GM03348 (cell line): ENCODE results near the gene PTPN22.

ENCODE experiments used
- DNase-seq: peaks from one replicate; pipeline ENCODE4 v3.0.0; 2012; ENCODE audit warnings: low spot score

The PTPN22 gene

GRCh38 chr1:113887402-113888175 is 16.1 kb upstream of the PTPN22 start, which contains the start of gene BCL2L15:
Gene BCL2L15, minus strand, starts transcription at chr1:113887581. Its CDS starts 206 bp downstream, at chr1:113887375.
- no peak for DNase-seq

GRCh38 chr1:113886417-113887401 is 15.2 kb upstream of the PTPN22 start:
- DNase-seq, result no peak

DNA sequence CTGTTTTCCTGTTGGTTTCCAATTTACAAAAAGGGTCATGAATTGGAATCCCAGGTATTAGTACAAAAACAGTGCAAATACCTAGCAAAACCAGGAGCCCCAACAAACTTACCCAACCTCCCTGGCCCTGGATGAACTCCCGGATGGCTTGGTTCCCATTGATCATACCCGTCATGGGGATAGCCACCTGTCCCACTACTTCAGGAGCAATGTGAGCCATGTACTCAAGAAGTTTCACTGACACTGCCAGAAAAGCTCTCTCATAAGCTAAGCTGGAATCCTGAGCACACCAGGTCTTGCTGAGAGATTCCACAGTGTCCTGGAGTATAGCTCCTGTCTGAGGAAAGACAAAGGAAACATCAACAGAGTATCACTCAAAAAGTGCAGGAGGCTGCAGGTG is 10.1 kb upstream of the PTPN22 start:
- no peak for DNase-seq

DNA sequence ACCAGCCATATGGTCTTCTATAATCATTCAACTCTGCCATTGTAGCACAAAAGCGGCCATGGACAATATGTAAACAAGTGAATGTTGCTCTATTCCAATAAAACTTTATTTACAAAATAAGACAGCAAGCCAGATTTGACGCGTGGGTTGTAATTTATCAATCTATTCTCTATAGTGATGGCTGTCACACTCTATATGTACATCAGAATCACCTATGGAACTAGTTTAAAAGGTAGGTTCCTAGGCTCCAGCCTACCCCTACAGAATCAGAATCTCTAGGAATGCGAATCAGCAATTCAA is 8.2 kb upstream of the PTPN22 start:
- no peak for DNase-seq

DNA sequence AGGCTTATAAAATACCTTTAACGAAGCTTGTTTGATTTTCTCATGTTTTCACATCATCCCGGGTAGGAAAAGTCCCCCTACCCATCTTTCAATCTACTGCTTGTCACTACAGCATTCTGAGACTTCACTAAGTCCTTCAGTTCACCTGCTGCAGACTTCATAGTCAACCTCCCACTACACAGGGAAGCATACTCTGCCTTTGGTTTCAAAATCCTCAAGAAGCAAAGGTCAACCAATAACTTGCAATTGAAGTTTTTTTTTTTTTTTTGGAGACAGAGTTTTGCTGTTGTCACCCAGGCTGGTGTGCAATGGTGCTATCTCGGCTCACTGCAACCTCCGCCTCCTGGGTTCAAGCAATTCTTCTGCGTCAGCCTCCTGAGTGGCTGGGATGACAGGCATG is 4.7 kb upstream of the PTPN22 start:
- DNase-seq, result no peak

DNA sequence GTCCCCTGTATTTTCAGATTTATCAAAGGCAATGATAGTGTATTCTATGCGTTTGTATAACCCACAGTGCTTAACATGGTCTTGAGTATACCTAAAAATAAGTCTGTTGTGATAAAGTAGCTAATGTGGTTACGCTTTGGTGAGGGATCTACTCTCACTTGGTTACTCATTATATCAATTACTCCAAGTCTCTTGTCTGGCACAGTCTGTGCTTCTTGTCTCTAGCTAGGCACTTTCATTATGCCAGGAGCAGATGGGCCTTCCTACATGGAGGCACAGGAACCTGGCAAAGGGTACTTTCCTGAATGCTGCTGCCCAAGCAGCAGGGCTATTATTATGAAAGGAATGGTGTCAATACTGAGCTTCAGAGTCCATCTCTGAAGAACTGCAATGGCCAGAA is 4.2 kb upstream of the PTPN22 start:
- DNase-seq, result no peak

- DNase-seq, result no peak
Measured at GRCh38 chr1:113874012-113874879, 2.7 kb upstream of the PTPN22 start.

DNA sequence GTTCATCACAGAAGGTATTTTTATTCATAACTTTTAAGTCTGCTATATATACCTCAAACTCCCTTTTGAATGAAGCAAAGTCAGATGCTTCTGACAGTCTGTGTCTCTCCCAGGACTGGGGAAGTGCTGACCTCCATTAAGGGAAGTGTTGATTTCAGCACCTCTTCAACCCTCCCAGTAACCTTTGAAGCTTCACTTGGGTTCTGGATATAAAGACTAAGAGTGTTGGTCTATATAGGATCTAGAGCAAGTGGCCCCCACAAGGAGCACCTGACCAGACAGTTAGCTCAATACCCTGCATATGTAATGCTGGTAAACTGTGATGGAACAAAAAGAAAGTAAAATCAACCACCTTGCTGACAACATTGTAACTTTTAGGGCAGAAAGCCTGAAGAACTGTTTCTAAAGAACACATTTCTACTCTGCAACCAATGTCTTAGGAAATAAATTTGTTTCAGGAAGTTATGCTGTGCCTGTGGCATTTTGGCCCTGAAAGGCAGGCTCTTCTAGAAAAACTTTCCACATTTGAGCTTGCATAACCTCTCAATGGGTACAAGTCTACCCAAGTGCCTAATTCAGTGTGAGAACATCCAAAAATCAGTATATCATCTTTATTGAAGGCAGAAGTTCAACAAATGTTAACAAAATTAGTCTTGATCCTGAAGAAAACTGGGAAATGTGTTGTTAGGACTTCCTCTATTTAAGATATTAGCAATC is 865 bp upstream of the PTPN22 start:
- no peak for DNase-seq

DNA sequence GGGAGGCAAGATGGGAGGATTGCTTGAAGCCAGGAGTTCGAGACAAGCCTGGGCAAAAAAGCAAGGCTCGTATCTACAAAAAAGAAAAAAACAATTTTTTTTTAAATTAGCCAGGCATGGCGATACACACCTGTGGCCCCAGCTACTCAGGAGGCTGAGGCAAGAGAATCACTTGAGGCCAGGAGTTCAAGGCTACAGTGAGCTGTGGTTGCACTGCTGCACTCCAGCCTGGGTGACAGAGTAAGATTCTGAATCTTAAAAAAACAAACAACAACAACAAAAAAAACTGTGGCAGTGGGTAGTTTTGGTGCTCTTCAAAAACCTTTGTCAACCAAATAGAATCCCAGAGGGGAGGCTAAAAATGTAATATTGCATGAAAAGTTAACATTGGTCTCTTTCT is 734 bp downstream of the PTPN22 start:
- DNase-seq, result no peak

DNA sequence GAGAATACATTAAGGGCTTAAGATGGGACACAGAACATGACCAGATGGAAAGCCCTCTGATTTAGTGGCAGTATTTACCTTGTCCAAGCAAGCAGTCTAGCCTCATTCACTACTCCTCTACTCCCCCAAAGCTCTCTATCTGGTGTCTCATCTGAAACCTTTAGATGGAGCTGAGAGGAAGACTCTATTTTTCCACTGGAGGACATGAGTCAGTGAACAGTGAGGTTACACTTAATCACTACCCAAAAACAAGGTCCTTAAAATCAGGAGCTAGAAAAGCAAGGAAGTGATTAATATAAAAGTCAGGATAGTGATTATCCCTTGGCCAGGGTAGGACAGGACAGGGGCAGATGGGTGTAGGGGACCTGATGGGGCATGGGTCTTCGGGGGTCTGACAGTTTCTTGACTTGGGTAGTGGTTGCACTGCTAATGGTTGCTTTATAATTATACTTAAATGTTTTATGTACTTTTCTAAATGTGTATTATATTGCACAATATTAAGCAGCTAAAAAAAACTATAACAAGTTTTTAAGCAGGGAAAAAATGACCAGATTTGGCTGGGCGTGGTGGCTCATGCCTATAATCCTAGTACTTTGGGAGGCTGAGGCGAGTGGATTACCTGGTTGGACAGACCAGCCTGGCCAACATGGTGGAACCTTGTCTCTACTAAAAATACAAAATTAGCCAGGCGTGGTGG is 3.0 kb downstream of the PTPN22 start:
- peak; percentile 41 for DNase-seq

GRCh38 chr1:113861641-113862040 is 9.9 kb downstream of the PTPN22 start:
- DNase-seq, result no peak

GRCh38 chr1:113860891-113861290 is 10.6 kb downstream of the PTPN22 start:
- DNase-seq, result peak; percentile 68

DNA sequence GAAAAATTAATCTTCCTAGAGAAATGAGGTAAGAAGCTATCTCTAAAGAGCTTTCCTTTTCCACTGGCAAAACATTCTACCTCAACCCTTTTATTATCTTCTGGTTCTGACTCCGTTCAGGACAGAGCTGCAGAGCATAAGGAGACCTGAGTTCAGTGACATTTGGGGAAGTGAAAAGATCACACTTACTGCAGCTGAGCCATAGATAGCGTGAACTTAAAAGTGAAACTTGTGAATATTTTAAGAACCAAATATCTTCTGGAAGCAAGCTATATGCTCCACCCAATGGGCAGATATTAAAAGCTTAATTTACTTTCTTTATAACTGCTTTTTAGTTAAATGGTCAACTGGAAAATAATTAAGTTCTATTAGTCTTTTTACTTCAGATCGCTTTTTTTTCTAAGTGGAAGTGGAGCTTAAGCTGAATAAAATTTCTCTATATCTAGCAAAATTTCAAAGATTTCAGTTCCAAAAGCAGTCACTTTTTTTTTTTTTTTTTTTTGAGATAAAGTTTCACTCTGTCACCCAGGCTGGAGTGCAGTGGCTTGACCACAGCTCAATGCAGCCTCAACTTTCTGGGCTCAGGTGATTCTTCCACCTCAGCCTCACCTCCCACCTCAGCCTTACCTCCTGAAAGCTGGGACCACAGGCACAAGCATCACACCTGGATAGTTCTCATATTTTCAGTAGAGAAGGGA is 11.9 kb downstream of the PTPN22 start:
- no peak for DNase-seq

DNA sequence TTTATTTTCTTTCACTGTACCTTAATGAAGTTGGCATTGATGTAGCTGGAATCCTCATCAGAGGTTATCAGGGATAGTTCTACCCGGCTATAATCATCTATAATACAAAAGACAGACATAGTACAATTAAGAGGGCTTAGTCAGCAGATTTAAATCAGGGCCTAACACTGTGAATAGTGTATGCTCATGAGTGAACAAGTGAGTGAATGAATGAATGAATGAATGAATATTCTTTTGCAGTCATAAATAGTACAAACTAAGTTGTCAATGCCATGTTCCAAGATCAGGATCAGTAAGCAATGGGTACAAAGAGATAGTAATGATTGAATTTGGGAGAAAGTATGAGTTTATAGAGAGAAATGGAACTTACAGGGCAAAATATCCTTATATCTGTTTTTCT is 12.5 kb downstream of the PTPN22 start:
- DNase-seq, result no peak

DNA sequence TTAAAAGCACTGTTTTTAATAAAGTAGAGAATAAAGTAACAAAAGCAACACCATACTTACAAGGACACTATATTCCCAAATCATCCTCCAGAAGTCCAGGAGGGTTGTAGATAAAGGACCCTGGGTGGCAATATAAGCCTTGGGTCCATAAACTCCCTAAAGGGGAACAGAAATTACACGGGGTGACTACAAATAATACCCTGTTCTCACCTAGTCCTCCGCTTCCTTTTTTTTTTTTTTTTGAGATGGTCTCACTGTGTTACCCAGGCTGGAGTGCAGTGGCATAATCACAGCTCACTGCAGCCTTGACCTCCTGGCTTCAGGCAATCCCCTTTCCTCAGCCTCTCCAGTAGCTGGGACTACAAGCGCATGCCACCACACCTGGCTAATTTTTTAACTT is 13.1 kb downstream of the PTPN22 start:
- no peak for DNase-seq

DNA sequence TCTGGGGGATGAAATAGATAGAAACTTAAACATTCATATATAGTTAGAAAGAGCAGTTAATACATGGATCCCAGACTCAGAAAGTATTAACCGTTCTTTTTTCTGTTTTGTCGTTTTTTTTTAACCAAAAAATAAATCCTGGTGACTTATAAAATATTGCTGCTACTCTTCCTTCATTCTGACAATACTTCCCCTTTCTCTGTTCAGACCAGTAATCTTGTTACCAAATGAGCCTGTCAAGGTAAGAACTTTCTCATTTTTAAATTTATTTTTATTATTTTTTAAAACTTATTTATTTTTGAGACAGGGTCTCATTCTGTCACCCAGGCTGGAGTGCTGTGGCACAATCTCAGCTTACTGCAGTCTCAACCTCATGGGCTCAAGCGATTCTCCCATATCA is 13.7 kb downstream of the PTPN22 start:
- no peak for DNase-seq

DNA sequence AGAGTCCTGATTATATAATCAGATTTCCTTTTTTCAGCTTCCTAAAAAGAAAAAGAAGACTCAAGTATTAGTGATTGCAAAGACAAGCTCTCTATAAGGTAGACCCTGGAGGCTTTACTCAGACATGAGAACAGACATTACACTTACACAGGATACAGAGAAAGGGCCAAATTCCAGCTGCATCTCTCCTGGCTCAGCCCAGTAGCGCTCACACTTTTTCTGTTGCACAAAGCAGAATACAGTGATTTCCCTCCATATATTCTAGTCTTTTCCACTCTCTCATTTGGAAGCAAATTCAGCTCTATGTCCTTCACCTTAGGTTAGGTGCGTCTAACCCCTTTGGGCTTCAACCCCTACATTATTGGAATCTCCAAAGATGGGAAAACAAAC is 15.1 kb downstream of the PTPN22 start:
- DNase-seq, result no peak

DNA sequence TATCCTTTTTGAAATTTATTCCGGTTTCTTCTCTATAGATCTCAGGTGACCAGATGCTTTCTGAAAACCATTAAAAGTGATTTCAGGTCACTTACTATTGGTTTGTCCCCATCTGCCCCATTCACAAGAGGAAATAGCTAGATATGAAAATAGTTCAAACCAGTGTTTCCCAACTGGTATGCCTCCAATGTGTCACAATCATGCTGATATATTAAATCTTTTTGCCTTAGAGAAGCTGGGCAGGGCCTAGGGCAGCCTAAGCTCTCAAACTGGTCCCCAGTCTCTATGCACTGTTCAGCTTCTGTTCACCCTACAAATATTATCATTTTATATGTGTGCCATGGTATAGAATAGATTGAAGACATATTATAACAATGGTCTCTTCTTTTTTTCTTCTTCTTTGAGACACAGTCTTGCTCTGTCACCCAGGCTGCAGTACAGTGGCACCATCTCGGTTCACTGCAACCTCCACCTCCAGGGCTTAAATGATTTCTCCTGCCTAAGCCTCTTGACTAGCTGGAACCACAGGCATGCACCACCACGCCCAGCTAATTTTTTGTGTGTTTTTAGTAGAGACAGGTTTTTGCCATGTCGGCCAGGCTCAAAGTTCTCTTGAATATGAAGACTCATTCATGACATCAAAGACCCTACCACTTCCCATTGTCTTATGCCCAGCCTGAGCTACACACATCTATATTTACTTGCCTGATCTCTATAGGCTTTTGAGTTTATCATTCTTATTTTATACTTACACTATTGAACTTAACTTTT is 15.7 kb downstream of the PTPN22 start:
- DNase-seq, result no peak

DNA sequence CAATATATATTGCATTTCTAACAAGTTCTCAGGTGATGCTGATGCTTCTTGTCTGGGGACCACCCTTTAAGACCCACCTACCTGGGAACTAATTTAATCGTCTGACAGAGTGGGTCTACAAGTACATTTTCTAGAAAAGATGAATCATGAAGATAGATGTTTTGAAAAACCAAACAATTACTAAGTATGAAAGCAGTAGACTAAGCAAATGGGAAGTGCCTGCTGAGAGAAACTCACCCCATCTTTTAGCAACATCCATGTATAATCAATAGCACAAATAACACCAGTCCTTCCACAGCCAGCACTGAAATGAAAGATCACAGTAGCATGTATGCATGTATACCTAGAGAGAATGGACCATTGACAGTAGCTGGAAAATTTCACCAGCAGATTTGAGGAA is 17.3 kb downstream of the PTPN22 start:
- DNase-seq, result no peak

GRCh38 chr1:113852694-113853093 is 18.8 kb downstream of the PTPN22 start:
- DNase-seq, result peak; percentile 7
